Left lung (tissue), 10 donors: ENCODE measurements around the gene MRPL45. TPM values are rescaled to one million over a fixed set of nuclear protein-coding genes. Genes with fewer than 3 reads are reported as not detected.

Experiments used
- ATAC-seq: fragments of 200-7000 bp; cut with Tn5 transposase; one replicate; pipeline ENCODE4 v1.9.1; 2020; ENCODE audit warnings: moderate library complexity
- DNase-seq, 4 donors: peaks; one replicate each; pipeline ENCODE4 v3.0.0-alpha.2; 2013 to 2020
- H3K27ac ChIP-seq, 2 donors: fragments of 200-600 bp; sonication (generic) in 1 of 2; one replicate each; pipeline versions ENCODE4 v1.5.0 to v1.8.0; 2020 to 2021
- H3K27me3 ChIP-seq, 2 donors: fragments of 200-600 bp; sonication (generic) in 1 of 2; one replicate each; pipeline versions ENCODE4 v1.5.0 to v1.8.0; 2020 to 2021
- H3K36me3 ChIP-seq, 2 donors: fragments of 200-600 bp; sonication (generic) in 1 of 2; one replicate each; pipeline versions ENCODE4 v1.5.0 to v1.8.0; 2020 to 2021
- H3K4me1 ChIP-seq, 2 donors: fragments of 200-600 bp; one replicate each; pipeline ENCODE4 v1.8.0; 2021
- H3K4me3 ChIP-seq, 2 donors: fragments of 200-600 bp; sonication (generic) in 1 of 2; one replicate each; pipeline versions ENCODE4 v1.5.0 to v1.8.0; 2020 to 2021; ENCODE audit warnings: mild to moderate bottlenecking in 1 of 2
- H3K9me3 ChIP-seq, 2 donors: fragments of 200-600 bp; sonication (generic) in 1 of 2; one replicate each; pipeline versions ENCODE4 v1.5.0 to v1.8.0; 2020 to 2021
- intact Hi-C, 2 donors: fragments of 100-400 bp; cut with DNase I; formaldehyde crosslinking; loops; one replicate each; pipeline versions ENCODE4 v1.11.2 to v1.14.2; 2022
- polyA plus RNA-seq, 6 donors: library from polyadenylated mRNA; unstranded; fragments of 120-200 nt; gene quantifications; one replicate each; pipeline ENCODE4 v1.2.1, GENCODE V29; 2013; ENCODE audit not compliant: insufficient read length in 6 of 6
- total RNA-seq, 2 donors: library from RNA; stranded (reverse); fragmentation: NEBNext Ultra II Directional; extraction: Animal tissue kit (Norgen Biotek cat#: 25700); gene quantifications; one replicate each; pipeline ENCODE4 v1.2.1, GENCODE V29; 2021
- TF ChIP-seq, protein P1 (sequence below), 2 donors: fragments of 200-600 bp; sonication (generic) in 1 of 2; IDR thresholded peaks; one replicate each; pipeline versions ENCODE4 v1.5.0 to v1.8.0; 2021; ENCODE audit warnings: antibody characterized with exemption in 2 of 2
- donor health status: DM: no; HTN: yes; CAD: no.
- donor health status: DM: no; HTN: no; CAD: no.

Gene MRPL45
- total and polyA plus RNA-seq, 8 donors: 24.4 to 63.3 (median 56.0) TPM

DNA sequence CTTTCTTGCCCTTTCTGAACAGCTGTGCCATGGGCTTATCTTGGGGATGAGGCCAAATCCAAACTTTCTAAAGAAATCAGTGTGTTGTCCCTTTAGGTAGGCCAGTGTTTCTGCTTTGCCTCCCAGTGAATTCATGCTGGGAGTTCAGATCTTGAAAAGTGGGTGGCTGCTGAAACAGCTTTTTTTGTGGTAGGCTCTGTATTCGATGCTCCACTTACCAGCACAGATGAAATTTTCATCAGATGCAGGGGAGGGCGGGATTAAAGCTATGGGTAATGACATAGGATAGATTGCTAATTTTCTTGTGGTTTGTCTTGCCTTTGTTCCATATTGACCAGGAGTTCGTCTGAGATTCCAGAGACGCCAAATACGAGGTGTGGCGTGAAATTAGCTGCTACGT is 57.5 kb downstream of the MRPL45 start:
- TF ChIP-seq, protein P1, sequence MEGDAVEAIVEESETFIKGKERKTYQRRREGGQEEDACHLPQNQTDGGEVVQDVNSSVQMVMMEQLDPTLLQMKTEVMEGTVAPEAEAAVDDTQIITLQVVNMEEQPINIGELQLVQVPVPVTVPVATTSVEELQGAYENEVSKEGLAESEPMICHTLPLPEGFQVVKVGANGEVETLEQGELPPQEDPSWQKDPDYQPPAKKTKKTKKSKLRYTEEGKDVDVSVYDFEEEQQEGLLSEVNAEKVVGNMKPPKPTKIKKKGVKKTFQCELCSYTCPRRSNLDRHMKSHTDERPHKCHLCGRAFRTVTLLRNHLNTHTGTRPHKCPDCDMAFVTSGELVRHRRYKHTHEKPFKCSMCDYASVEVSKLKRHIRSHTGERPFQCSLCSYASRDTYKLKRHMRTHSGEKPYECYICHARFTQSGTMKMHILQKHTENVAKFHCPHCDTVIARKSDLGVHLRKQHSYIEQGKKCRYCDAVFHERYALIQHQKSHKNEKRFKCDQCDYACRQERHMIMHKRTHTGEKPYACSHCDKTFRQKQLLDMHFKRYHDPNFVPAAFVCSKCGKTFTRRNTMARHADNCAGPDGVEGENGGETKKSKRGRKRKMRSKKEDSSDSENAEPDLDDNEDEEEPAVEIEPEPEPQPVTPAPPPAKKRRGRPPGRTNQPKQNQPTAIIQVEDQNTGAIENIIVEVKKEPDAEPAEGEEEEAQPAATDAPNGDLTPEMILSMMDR (IDR thresholded peaks at IDR 0.05): no peak
- Histone ChIP-seq H3K4me1 (peaks cover 21 to 50% of the 10 kb centered on the region in 2 donors), H3K27ac (no peak overlapping the region), H3K36me3 (no peaks in the 10 kb centered on the region), H3K27me3 (no peaks in the 10 kb centered on the region), H3K9me3 (no peaks in the 10 kb centered on the region), H3K4me3 (peak overlapping the region in 1 of 2 donors; percentile 82)
- ATAC-seq (no peak), DNase-seq (no peak)
- intact Hi-C loops: loop anchor here in 1 of 2 donors (10.0 kb wide), 1 partner anchor 60 kb away; no protein-coding TSS in a partner anchor

GRCh38 chr17:38355251-38355650 is 58.3 kb downstream of the MRPL45 start:
- Histone ChIP-seq H3K27ac (no peak overlapping the region), H3K4me1 (peaks cover 21 to 50% of the 10 kb centered on the region in 2 donors), H3K36me3 (no peaks in the 10 kb centered on the region), H3K9me3 (no peaks in the 10 kb centered on the region), H3K4me3 (no peak overlapping the region), H3K27me3 (no peaks in the 10 kb centered on the region)
- TF ChIP-seq, protein P1 (IDR thresholded peaks at IDR 0.05): no peak
- ATAC-seq (no peak), DNase-seq (no peak)
- intact Hi-C loops: loop anchor here in 1 of 2 donors (10.0 kb wide), 1 partner anchor 60 kb away; no protein-coding TSS in a partner anchor

- TF ChIP-seq, protein P1 (IDR thresholded peaks at IDR 0.05): no peak
- no peak overlapping the region for H3K4me3 ChIP-seq
- H3K36me3 ChIP-seq: peaks cover 0 to 10% of the 10 kb centered on the region in 2 donors
- H3K27ac ChIP-seq: no peak overlapping the region
- ATAC-seq (no peak), DNase-seq (no peak)
- no peaks in the 10 kb centered on the region for H3K27me3 ChIP-seq
- no peaks in the 10 kb centered on the region for H3K9me3 ChIP-seq
- H3K4me1 ChIP-seq: peaks cover 21 to 48% of the 10 kb centered on the region in 2 donors
- intact Hi-C loops: loop anchor here in 1 of 2 donors (10.0 kb wide), 1 partner anchor 57 kb away; no protein-coding TSS in a partner anchor
Measured at GRCh38 chr17:38357486-38358123, 60.6 kb downstream of the MRPL45 start.

DNA sequence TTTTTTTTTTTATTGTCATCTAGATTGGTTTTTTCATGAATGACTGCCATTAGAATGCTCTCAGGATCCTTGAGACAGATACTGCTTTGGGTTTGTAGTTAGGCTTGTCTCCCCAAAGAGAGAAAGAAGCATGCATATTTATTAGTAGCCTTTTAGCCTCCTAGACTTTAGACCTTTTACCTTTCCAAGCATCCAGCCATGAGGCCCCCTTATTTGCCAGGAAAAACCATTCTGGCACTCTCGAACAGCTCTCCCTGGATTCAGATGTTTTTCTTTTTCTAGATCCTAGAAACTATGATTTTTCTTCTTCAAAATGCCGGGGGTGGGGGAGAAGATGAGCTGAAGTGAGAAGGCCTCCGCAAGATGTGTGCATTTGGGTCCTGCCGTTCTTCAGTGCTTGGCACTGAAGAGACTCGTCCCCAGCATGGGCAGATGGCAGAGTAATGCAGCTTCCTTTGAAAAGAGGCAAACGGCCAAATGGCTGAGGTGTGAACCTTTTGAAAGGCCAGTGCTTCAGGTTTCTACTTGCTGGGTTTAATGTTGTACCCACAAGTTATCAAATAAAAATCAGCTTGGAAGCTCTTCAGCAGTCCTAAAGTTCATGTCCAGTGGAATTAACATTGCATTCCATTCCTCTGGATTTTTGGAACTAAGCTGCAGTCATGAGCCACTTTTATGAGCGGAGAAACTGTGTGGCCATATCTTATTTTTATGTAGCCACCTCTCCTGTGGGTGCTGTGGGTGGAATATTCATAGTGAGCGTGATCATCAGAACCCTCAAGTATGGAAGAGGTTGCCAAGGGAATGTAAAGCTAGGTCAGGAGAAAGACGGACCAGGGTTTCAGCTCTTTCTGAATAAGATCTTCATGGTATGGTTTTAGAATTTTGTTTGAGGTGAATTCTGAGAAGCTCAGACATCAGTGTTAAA is 61.9 kb downstream of the MRPL45 start:
- TF ChIP-seq, protein P1 (IDR thresholded peaks at IDR 0.05): no peak
- Histone ChIP-seq H3K4me1 (peaks cover 14 to 35% of the 10 kb centered on the region in 2 donors), H3K4me3 (no peak overlapping the region), H3K9me3 (no peaks in the 10 kb centered on the region), H3K36me3 (peaks cover 0 to 19% of the 10 kb centered on the region in 2 donors), H3K27me3 (no peaks in the 10 kb centered on the region), H3K27ac (no peak overlapping the region)
- ATAC-seq: peak; percentile 37
- no peak for DNase-seq
- intact Hi-C loops: loop anchor here in 1 of 2 donors (10.0 kb wide), 1 partner anchor 56 kb away; no protein-coding TSS in a partner anchor
